SK-N-SH (cell line): ENCODE measurements around the gene ARHGEF7.

ENCODE experiments used
- CTCF ChIP-seq: fragments of 200-600 bp; sonication (generic); IDR thresholded peaks from 2 replicates; pipeline ENCODE4 v1.6.1; 2017; ENCODE audit warnings: antibody characterized with exemption, mild to moderate bottlenecking, moderate library complexity
- GABPA ChIP-seq: IDR thresholded peaks from 2 replicates; pipeline ENCODE4 v1.4.0; 2012; ENCODE audit warnings: low read depth, mild to moderate bottlenecking
- RCOR1 ChIP-seq: fragments of 150-350 bp; IDR thresholded peaks from 2 replicates; pipeline ENCODE4 v1.6.1; 2017; ENCODE audit warnings: antibody characterized with exemption, low read length
- RFX5 ChIP-seq: IDR thresholded peaks from 2 replicates; pipeline ENCODE4 v1.6.1; 2012; ENCODE audit warnings: mild to moderate bottlenecking, improper control_type of control experiment, low read length
- YY1 ChIP-seq: IDR thresholded peaks from 2 replicates; pipeline ENCODE4 v1.4.0; 2012; ENCODE audit warnings: low read depth, mild to moderate bottlenecking

- TF ChIP-seq CTCF (no peak), GABPA (no peak), RCOR1 (no peak), RFX5 (no peak), YY1 (no peak)
Measured at GRCh38 chr13:111344471-111345191, 229.5 kb downstream of the ARHGEF7 start.
